DMS53 treated with DMSO at 0.1 percent for 48 hours (cell line): ENCODE measurements around the gene HDAC4.

Experiments used
- DNase-seq: peaks from one replicate; lab custom pipeline; 2025; ENCODE audit not compliant: unreplicated experiment; lab: John Stamatoyannopoulos, UW

Gene HDAC4

DNA sequence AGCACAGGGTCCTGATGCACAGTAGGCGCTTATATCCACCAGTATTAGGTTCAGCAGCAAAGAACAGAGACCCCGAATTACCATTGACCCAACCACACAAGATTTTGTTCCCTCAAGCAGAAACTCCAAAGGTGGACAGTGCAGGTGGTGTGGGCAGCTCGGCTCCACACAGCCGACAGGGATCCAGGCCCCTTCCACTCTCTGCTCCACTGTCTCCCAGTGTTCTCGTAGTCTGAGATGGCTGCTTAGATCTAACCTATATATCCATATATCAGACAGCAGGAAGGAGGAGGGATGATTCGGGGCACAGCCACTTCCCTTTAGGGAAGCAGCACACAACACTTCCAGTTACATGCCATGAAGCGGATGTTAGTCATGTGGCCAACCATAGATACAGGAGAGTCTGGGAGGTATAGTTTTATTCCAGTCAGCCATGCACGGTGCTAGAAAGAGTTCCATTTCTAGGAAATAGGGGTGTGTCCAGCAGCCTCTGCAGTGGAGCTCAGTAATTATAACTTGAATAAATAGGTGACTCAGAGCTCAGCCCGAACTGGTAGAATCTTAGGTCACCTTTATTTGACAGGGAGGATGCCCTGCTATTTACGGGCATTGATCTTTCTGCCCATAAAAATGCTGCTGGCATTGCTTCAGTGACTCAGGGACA, 394.1 kb downstream of the HDAC4 start:
- no peak for DNase-seq

DNA sequence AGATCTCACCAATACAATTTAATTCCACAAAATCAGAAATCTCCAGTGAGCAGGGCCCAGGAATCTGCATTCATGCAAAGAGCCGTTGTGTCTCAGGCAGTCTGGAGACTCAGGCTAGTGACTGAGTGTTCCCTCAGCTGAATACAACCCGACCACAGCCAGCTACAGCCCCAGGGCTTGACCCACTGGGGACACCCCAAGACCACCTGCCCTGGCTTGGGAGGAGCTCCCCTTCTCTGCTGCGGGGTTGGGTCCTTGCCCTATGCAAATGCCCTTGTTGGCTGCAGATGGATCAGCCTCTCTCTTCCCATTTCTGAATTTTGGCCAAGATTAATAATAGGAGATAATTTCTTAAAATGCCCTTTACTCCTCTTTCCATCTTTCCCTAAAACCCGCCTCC, 395.2 kb downstream of the HDAC4 start:
- DNase-seq, result no peak

DNA sequence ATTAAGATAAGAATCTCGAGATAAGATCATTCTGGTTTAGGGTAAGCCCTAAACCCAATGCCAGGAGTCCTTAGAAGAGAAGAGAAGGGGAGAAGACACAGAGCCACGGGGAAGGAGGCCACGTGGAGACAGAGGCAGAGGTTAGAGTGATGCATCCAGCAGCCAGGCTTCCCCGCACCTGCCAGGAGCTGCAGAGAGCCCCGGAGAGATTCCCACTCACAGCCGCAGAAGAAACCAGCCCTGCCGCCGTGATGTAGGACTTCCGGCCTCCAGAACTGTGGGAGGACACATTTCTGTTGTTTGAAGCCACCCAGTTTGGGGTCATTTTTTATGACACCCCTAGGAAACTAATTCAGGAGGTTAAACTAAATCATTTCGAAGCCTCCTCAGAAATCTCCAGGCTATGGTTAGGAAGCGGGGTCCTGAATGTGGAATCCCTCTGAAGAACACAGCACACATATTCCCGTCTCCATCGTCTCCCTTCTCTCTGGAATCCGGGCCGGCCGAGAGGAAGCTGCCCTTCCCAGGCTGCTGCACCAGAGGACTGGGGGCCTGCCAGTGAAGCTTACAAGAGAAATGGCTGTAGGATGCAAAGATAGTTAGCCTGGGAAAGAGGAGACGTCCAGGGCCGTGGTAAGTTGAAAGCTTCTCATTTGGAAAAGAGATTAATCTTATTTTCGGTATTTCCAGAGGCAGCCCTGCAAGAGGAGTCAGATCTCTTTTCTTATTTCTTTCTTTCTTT, 396.4 kb downstream of the HDAC4 start:
- DNase-seq, result no peak

DNA sequence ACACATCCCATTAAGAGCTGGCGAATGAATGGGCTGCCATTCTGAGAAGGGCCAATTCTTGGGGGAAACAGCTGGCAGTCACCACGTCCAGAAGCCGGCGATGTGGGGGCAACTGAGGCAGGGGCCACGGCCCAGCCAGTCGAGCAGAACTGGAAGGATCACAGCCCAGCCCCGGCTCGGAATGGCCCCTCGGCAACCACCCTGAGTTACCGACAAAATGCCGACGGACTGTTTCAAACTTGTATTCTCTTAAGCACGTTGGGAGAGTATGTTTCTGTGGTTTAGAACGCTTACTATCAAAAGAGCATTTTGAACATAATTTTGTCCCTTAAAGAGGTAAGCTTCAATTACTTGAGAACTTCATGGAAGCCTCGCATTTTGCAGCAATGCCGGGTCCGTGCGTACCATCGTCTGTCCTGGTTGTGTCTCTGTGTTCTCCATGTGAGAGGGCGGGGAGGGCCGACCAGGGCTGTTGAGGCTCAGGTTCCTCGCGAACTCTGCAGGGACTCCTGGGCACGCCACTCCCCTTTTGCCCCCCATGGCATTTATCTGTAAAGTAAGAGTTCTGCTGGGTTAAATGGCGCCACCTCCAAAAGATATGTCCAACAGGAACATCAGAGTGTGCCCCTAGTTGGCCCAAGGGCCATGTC, 397.1 kb downstream of the HDAC4 start:
- no peak for DNase-seq

DNA sequence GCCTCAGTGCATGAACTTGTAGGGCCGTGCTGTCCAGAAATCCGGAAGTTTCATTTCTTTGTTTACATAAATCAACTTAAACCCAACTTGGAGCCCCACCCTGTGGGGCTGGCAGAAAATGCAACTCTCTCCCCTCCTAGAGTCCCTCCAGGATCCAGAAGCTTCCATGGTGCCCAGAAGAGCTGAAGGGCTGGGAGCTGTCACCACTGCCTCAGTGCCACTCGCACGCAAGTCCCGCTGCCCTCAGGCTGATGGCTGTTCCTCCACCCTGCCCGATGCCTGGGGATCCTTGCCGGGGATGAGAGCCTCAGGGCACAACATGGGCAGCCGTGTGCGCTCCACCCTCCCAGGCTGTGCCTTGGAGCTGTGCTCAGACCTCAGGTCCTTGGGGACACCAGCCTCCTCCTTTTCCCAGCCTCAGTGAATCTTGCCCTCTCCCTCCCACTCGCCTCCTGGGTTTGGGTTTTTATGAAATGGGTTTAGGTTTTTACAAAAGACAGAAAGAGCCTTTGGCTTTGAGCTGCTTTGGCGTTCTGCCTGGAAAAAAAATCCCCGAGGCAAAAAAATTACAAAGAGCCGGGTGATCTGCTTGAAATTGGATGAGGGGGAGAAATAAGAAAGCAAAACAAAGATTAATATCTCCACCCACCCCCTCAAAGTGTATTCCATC, 397.7 kb downstream of the HDAC4 start:
- no peak for DNase-seq

DNA sequence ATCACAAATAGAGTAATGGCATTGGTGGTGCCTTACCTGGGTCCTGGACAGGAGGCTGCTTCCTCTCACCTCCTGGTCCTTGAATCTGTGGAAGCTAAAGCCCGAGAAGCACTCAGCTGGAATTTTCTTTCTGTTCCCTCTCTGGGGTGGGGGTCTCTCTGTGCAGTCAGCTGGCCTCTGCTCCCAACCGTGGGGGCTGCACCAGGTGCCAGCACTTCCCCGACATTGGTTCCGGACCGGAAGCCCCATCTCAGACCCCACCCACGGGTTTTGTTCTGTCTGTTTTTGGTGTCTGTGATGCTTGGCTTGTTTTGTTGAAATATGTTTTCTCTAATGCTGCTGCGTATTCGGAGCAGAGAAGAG, 398.2 kb downstream of the HDAC4 start:
- no peak for DNase-seq

DNA sequence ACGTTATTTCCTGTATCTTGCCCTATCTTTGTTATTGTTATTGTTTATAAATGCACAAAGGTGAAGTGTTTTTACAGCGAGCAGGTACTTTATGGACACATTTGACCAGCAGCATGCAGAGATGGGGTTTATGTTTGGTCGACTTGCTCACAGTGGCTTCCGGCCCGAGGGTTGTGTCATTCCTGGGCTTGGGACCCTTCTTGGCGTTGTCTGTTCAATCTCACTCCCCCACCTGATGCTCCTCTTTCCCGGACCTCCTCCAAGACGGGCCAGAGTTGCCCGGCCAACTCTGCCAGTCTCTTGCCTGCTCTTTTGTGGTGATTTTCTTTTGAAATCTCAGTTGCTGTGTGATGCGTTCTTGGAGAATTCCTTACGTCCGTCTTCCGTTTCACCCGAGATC, 399.0 kb downstream of the HDAC4 start:
- no peak for DNase-seq

DNA sequence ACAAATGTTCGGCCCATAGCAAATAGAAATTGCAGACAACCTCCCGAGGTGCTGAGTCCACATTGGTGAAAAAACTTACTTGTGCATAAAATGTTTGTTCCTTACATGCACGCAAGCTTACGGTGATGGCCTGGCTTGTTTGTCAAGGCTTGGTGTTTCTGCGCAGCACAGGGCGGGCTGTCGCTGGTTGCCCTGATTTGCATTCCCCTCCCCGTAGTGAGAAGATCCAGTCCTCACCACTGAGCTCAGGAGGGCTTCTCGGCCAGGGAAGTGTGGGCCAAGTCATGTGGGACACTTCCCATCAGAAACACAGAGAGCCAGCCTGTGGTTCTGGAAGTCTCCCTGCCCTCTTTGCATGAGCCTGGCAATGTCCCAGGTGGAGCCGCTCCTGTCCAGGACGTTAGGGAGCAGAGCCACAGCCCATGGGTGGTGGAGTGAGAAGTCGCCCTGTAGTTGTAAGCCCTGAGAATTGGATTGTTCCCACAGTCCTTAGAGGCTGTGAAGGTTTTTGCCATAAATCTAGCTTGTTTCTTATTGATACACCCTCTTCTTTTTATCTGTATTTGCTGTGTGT, 400.2 kb downstream of the HDAC4 start:
- no peak for DNase-seq

DNA sequence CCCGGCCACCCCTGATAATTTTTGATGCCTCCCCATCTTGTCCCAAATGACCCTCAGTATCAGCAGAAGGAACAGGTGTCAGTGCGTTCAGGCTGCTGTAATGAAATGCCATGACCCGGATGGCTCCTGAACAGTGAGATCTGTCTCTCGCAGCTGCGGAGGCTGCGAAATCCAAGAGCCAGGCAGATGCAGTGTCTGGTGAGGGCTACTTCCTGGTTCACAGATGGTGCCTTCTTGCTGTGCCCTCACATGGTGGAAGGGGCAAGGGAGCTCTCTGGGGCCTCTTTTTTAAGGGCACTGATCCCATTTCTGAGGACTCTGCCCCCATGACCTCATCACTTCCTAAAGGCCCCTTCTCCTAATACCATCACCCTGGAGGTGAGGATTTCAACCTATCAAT, 400.7 kb downstream of the HDAC4 start:
- DNase-seq, result no peak

DNA sequence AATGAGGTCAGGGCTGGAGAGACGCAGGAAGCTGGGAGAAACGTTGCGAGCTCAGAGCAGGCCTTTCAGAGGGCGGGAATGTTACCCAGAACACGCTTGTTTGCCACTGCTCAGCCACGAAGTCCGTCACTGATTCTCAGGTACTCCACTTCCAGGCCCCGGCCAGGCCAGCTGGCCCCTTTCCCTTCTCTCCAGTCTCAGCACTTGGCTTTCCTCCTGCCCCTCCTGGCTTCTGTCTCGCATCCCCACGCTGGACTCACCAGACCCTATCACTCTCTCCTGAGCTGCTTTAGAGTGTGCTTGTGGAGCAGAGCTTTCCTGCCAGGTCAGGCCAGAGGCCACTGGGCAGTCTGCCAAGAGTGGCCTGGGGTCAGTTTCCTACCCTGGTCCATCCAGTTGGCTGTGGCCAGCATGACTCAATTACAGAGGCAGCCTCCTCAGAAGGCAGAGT, 401.5 kb downstream of the HDAC4 start:
- no peak for DNase-seq

DNA sequence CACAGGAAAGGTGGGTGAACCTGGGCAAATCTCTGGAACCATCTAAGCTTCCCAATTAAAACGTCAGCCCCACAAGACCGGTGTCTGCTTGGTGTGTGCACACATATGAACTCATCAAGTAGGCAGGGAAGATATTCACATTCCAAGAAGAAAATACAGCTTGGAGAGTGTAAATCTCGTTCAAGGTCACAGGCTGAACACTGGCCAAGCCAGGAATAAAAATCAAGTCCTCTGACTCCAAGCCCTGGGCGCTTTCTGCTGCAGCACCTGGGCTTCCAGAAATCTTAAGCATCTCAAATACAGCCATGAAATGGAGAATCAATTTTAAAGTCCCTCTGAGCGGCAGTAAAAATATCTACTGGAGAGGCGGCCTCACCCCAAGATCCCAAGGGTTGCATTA, 402.0 kb downstream of the HDAC4 start:
- DNase-seq, result no peak
